IMR-90 (cell line): ENCODE results near the gene BCL2. TPM values are rescaled to one million over a fixed set of nuclear protein-coding genes. Genes with fewer than 3 reads are reported as not detected.

Experiments
- ATAC-seq: fragments of 200-7000 bp; cut with Tn5 transposase; 2 replicates; pipeline ENCODE4 v1.9.1; 2020; ENCODE audit warnings: low read depth, mild to moderate bottlenecking, moderate library complexity
- BruUV-seq: library from RNA; stranded (reverse); fragments of 400-500 nt; replicated peaks from 2 replicates; lab custom pipeline; 2021; lab: Mats Ljungman, UMichigan
- CTCF ChIA-PET: fragments of 300-600 bp; formaldehyde crosslinking; extraction: SDS; loops from one replicate; lab custom pipeline; 2021; ENCODE audit warnings: antibody characterized with exemption; lab: Yijun Ruan, JAX
- POLR2A ChIA-PET: fragments of 300-600 bp; sonication (Branson Sonifier 250); formaldehyde crosslinking; loops from one replicate; lab custom pipeline; 2022; ENCODE audit warnings: antibody characterized with exemption; ENCODE audit not compliant: unreplicated experiment; lab: Charles Lee
- DNase-seq: peaks from one replicate; pipeline ENCODE4 v3.0.0; 2013
- H2AFZ ChIP-seq: replicated peaks from 2 replicates; pipeline ENCODE3; 2013; ENCODE audit warnings: low read length, mild to moderate bottlenecking; ENCODE audit not compliant: poor library complexity
- H2AK5ac ChIP-seq: 2 replicates; pipeline ENCODE4 v1.6.1; 2013; ENCODE audit warnings: low read depth, low read length, inconsistent platforms
- H2AK9ac ChIP-seq: replicated peaks from 2 replicates; pipeline ENCODE3; 2013; ENCODE audit warnings: mild to moderate bottlenecking, low read depth, low read length, moderate library complexity; ENCODE audit not compliant: poor library complexity
- H2BK120ac ChIP-seq: 2 replicates; pipeline ENCODE4 v1.6.1; 2013; ENCODE audit warnings: low read depth, low read length, inconsistent platforms
- H2BK15ac ChIP-seq: 3 replicates; pipeline ENCODE4 v1.6.1; 2013; ENCODE audit warnings: low read depth, low read length, inconsistent platforms
- H2BK20ac ChIP-seq: 2 replicates; pipeline ENCODE4 v1.6.1; 2013; ENCODE audit warnings: low read depth, mild to moderate bottlenecking, inconsistent platforms, low read length, moderate library complexity
- H2BK5ac ChIP-seq: 2 replicates; pipeline ENCODE4 v1.6.1; 2013; ENCODE audit warnings: mild to moderate bottlenecking, low read depth, low read length, inconsistent platforms; ENCODE audit not compliant: poor library complexity, severe bottlenecking
- H3K14ac ChIP-seq: replicated peaks from 2 replicates; pipeline ENCODE4 v1.6.1; 2013; ENCODE audit warnings: low read depth, low read length, inconsistent platforms
- H3K18ac ChIP-seq: 2 replicates; pipeline ENCODE4 v1.6.1; 2013; ENCODE audit warnings: low read depth, low read length, control low read depth
- H3K23ac ChIP-seq: 2 replicates; pipeline ENCODE4 v1.6.1; 2013; ENCODE audit warnings: low read depth, low read length, inconsistent platforms
- H3K27ac ChIP-seq: 2 replicates; pipeline ENCODE4 v1.5.1; 2013; ENCODE audit warnings: mild to moderate bottlenecking, control low read depth, low read length; ENCODE audit not compliant: insufficient read depth
- H3K27me3 ChIP-seq: 2 replicates; pipeline ENCODE4 v1.6.1; 2013; ENCODE audit warnings: low read length; ENCODE audit not compliant: control insufficient read depth, insufficient read depth
- H3K36me3 ChIP-seq: 2 replicates; pipeline ENCODE4 v1.6.1; 2013; ENCODE audit warnings: low read length, mixed read lengths; ENCODE audit not compliant: control insufficient read depth, insufficient read depth
- H3K4ac ChIP-seq: 2 replicates; pipeline ENCODE4 v1.6.1; 2013; ENCODE audit warnings: low read depth, low read length, inconsistent platforms
- H3K4me1 ChIP-seq: 2 replicates; pipeline ENCODE4 v1.6.1; 2013; ENCODE audit warnings: low read length, mixed read lengths; ENCODE audit not compliant: control insufficient read depth, insufficient read depth
- H3K4me2 ChIP-seq: 2 replicates; pipeline ENCODE4 v1.6.1; 2013; ENCODE audit warnings: low read depth, mild to moderate bottlenecking, control low read depth, low read length, moderate library complexity
- H3K4me3 ChIP-seq: 2 replicates; pipeline ENCODE4 v1.5.1; 2013; ENCODE audit warnings: low read depth, mild to moderate bottlenecking, control low read depth, low read length, moderate library complexity; ENCODE audit not compliant: insufficient read depth
- H3K56ac ChIP-seq: 2 replicates; pipeline ENCODE4 v1.6.1; 2013; ENCODE audit warnings: low read length, inconsistent platforms; ENCODE audit not compliant: insufficient read depth; ENCODE audit errors: extremely low read depth
- H3K79me1 ChIP-seq, 2 experiments: 2 replicates each; pipeline ENCODE4 v1.6.1; 2013; ENCODE audit warnings: low read length in 2 of 2, inconsistent platforms in 1 of 2, low read depth in 1 of 2
- H3K9ac ChIP-seq: 2 replicates; pipeline ENCODE4 v1.6.1; 2013; ENCODE audit warnings: low read depth, low read length, control low read depth
- H3K9me1 ChIP-seq: 2 replicates; pipeline ENCODE4 v1.6.1; 2013; ENCODE audit warnings: low read length, inconsistent platforms; ENCODE audit not compliant: insufficient read depth
- H3K9me3 ChIP-seq: 2 replicates; pipeline ENCODE4 v1.6.1; 2013; ENCODE audit warnings: low read length; ENCODE audit not compliant: control insufficient read depth, insufficient read depth
- H4K20me1 ChIP-seq: 2 replicates; pipeline ENCODE4 v1.6.1; 2013; ENCODE audit warnings: low read length, inconsistent platforms; ENCODE audit not compliant: insufficient read depth
- H4K5ac ChIP-seq: 2 replicates; pipeline ENCODE4 v1.6.1; 2013; ENCODE audit warnings: mild to moderate bottlenecking, low read depth, low read length, control low read depth
- H4K8ac ChIP-seq, 2 experiments: 2 replicates each; pipeline ENCODE4 v1.6.1; 2013; ENCODE audit warnings: low read depth in 2 of 2, low read length in 2 of 2, control low read depth in 1 of 2, inconsistent platforms in 1 of 2
- H4K91ac ChIP-seq: 2 replicates; pipeline ENCODE4 v1.6.1; 2013; ENCODE audit warnings: low read depth, low read length, inconsistent platforms; ENCODE audit not compliant: insufficient read depth
- BHLHE40 ChIP-seq: fragments of 150-350 bp; IDR thresholded peaks from 2 replicates; pipeline ENCODE4 v1.6.1; 2016; ENCODE audit warnings: mild to moderate bottlenecking, low read depth, low read length
- CEBPB ChIP-seq: IDR thresholded peaks from 2 replicates; pipeline ENCODE4 v1.6.1; 2012; ENCODE audit warnings: low read depth, low read length, improper control_type of control experiment
- CHD1 ChIP-seq: IDR thresholded peaks from 2 replicates; pipeline ENCODE4 v1.6.1; 2012; ENCODE audit warnings: low read depth, low read length, improper control_type of control experiment
- CTCF ChIP-seq: conservative IDR thresholded peaks from 2 replicates; pipeline ENCODE4 v1.5.1; 2012; ENCODE audit warnings: mild to moderate bottlenecking, low read depth, low read length, improper control_type of control experiment
- ELK1 ChIP-seq: fragments of 150-350 bp; IDR thresholded peaks from 2 replicates; pipeline ENCODE4 v1.6.1; 2016; ENCODE audit warnings: low read depth, mild to moderate bottlenecking, low read length, moderate library complexity, borderline replicate concordance
- FOS ChIP-seq: fragments of 150-350 bp; IDR thresholded peaks from 2 replicates; pipeline ENCODE4 v1.6.1; 2016; ENCODE audit warnings: low read depth, low read length
- MAFK ChIP-seq: IDR thresholded peaks from 2 replicates; pipeline ENCODE4 v1.6.1; 2012; ENCODE audit warnings: low read depth, low read length, improper control_type of control experiment
- MAZ ChIP-seq: IDR thresholded peaks from 2 replicates; pipeline ENCODE4 v1.6.1; 2012; ENCODE audit warnings: low read depth, mild to moderate bottlenecking, low read length, improper control_type of control experiment, moderate library complexity, borderline replicate concordance
- MXI1 ChIP-seq: IDR thresholded peaks from 2 replicates; pipeline ENCODE4 v1.6.1; 2012; ENCODE audit warnings: low read depth, mild to moderate bottlenecking, low read length, moderate library complexity, borderline replicate concordance
- NFE2L2 ChIP-seq: fragments of 150-350 bp; IDR thresholded peaks from 2 replicates; pipeline ENCODE4 v1.6.1; 2016; ENCODE audit warnings: low read depth, mild to moderate bottlenecking, low read length
- POLR2A ChIP-seq: IDR thresholded peaks from 2 replicates; pipeline ENCODE4 v1.6.1; 2012; ENCODE audit warnings: mild to moderate bottlenecking, low read depth, low read length
- RAD21 ChIP-seq: IDR thresholded peaks from 2 replicates; pipeline ENCODE4 v1.6.1; 2012; ENCODE audit warnings: low read length, improper control_type of control experiment
- RFX5 ChIP-seq: IDR thresholded peaks from 2 replicates; pipeline ENCODE4 v1.8.0; 2012; ENCODE audit warnings: low read depth, mild to moderate bottlenecking, low read length, moderate library complexity
- SMC3 ChIP-seq: fragments of 150-350 bp; IDR thresholded peaks from 2 replicates; pipeline ENCODE4 v1.6.1; 2016; ENCODE audit warnings: low read depth, mild to moderate bottlenecking, antibody characterized with exemption, low read length, moderate library complexity
- USF2 ChIP-seq: fragments of 150-350 bp; IDR thresholded peaks from 2 replicates; pipeline ENCODE4 v1.6.1; 2017; ENCODE audit warnings: mild to moderate bottlenecking, antibody characterized with exemption, low read length, low read depth
- WGBS, 2 experiments: methylation state at CpG; one replicate each; pipeline versions ENCODE4 v1.1.5 to v1.1.7; 2013; ENCODE audit warnings: missing lambda C conversion rate in 2 of 2; ENCODE audit not compliant: insufficient read length in 1 of 2; ENCODE audit errors: extremely low coverage in 2 of 2; 5-methylcytosine and 5-hydroxymethylcytosine counted together
- dilution Hi-C: fragments of 300-500 bp; cut with HindIII; formaldehyde crosslinking; loops from one replicate; pipeline ENCODE4 v1.14.3; 2018; ENCODE audit warnings: low sequenced_read_pairs; ENCODE audit not compliant: unreplicated experiment
- in situ Hi-C: fragments of 300-500 bp; cut with MboI; formaldehyde crosslinking; loops from 3 replicates; pipeline ENCODE4 v1.14.3; 2019; ENCODE audit warnings: low sequenced_read_pairs, inconsistent platforms, mixed read lengths
- intact Hi-C: fragments of 100-400 bp; cut with micrococcal nuclease; formaldehyde crosslinking; loops from 2 replicates; pipeline ENCODE4 v1.10.0; 2022
- polyA plus RNA-seq, 3 experiments: library from polyadenylated mRNA; depleted of rRNA; stranded (reverse); fragments of >200 nt; gene quantifications; 2 replicates each; pipeline ENCODE4 v1.2.3, GENCODE V29; 2012; ENCODE audit warnings: low replicate concordance in 1 of 3
- total RNA-seq: library from RNA; depleted of rRNA; stranded (reverse); fragments of >200 nt; gene quantifications from 2 replicates; pipeline ENCODE4 v1.2.3, GENCODE V29; 2012

BCL2 gene
- total and polyA plus RNA-seq, 2 of the 4 experiments (the other 2 are of a cell fraction): 0.24 to 0.54 TPM

- no CpG with 5 or more reads among the region's 12 CpGs for WGBS, 2 experiments
- Histone ChIP-seq H4K5ac (no peak overlapping the region), H3K9ac (peak overlapping the region; percentile 83), H3K79me1 (peaks cover 11 to 38% of the 10 kb centered on the region in 2 experiments), H3K27me3 (no peaks in the 10 kb centered on the region), H3K4me1 (0 out of 2 replicates have a peak, but pooled peaks cover 3% of the 10 kb centered on the region), H3K4me2 (peak overlapping the region; percentile 84), H3K23ac (peak overlapping the region; percentile 99), H3K36me3 (peaks cover 12% of the 10 kb centered on the region), H3K9me1 (peaks cover 5% of the 10 kb centered on the region), H3K4me3 (peak overlapping the region; percentile 75), H4K8ac (peak overlapping the region in 1 of 2 experiments; percentile 55; a peak in 2 of 4 replicates), H2BK20ac (peak overlapping the region; percentile 40; the same call in 1 of the 2 replicates), H3K14ac (peak overlapping the region; percentile 87), H3K27ac (peak overlapping the region; percentile 75), H3K4ac (peak overlapping the region; percentile 91), H2AK5ac (peak overlapping the region; percentile 92; the same call in 1 of the 2 replicates), H3K9me3 (no peaks in the 10 kb centered on the region), H2AK9ac (peak overlapping the region; percentile 91), H2BK120ac (peak overlapping the region; percentile 60), H4K20me1 (peaks cover 16% of the 10 kb centered on the region), H2BK15ac (no peak overlapping the region), H3K18ac (no peak overlapping the region; the same call in 1 of the 2 replicates), H4K91ac (peak overlapping the region; percentile 36), H3K56ac (peak overlapping the region; percentile 78; the same call in 1 of the 2 replicates), H2AFZ (peak overlapping the region; percentile 99), H2BK5ac (peak overlapping the region; percentile 61)
- dilution Hi-C loops: no loop called here
- TF ChIP-seq RFX5: no peak
- TF ChIP-seq SMC3: no peak
- no peak for TF ChIP-seq BHLHE40
- no peak for TF ChIP-seq RAD21
- TF ChIP-seq NFE2L2: no peak
- TF ChIP-seq ELK1: no peak
- TF ChIP-seq CTCF: no peak
- TF ChIP-seq CEBPB: no peak
- TF ChIP-seq MAFK: no peak
- TF ChIP-seq CHD1: no peak
- no peak for TF ChIP-seq USF2
- no peak for TF ChIP-seq POLR2A
- no peak for TF ChIP-seq MXI1
- no peak for TF ChIP-seq FOS
- no peak for TF ChIP-seq MAZ
- ATAC-seq (no peak), DNase-seq (peak; percentile 6)
- no TSS peak for BruUV-seq
- ChIA-PET POLR2A (interaction anchor here (1.0 kb wide), 1 partner anchor 10 kb away, joined by 11 read pairs; no protein-coding TSS in a partner anchor), CTCF (interaction anchor here (0.6 to 1.3 kb wide), 2 partner anchors 74 to 1100 kb away, joined by 3 to 6 read pairs; no protein-coding TSS in a partner anchor)
- intact Hi-C loops: no loop called here
- in situ Hi-C loops: no loop called here
Measured at GRCh38 chr18:63365876-63366212, 46.3 kb upstream of the BCL2 start.
